Left ventricle myocardium inferior (tissue), 1 donor: ENCODE results near the gene KLHL13. TPM values are rescaled to one million over a fixed set of nuclear protein-coding genes. Genes with fewer than 3 reads are reported as not detected.

Experiments
- DNase-seq: peaks from one replicate; pipeline ENCODE4 v3.0.0-alpha.2; 2020
- H3K27ac ChIP-seq: fragments of 200-600 bp; replicated peaks from 2 replicates; pipeline ENCODE4 v1.8.0; 2021
- H3K27me3 ChIP-seq: fragments of 200-600 bp; 2 replicates; pipeline ENCODE4 v1.8.0; 2021; ENCODE audit warnings: low read depth
- H3K36me3 ChIP-seq: fragments of 200-600 bp; 2 replicates; pipeline ENCODE4 v1.8.0; 2021
- H3K4me1 ChIP-seq: fragments of 200-600 bp; 2 replicates; pipeline ENCODE4 v1.8.0; 2021
- H3K4me3 ChIP-seq: fragments of 200-600 bp; 2 replicates; pipeline ENCODE4 v1.8.0; 2021; ENCODE audit warnings: mild to moderate bottlenecking, moderate library complexity
- H3K9me3 ChIP-seq: fragments of 200-600 bp; replicated peaks from 2 replicates; pipeline ENCODE4 v1.8.0; 2021
- CTCF ChIP-seq: fragments of 200-600 bp; IDR thresholded peaks from 2 replicates; pipeline ENCODE4 v1.8.0; 2021; ENCODE audit warnings: antibody characterized with exemption, mild to moderate bottlenecking, borderline replicate concordance
- intact Hi-C: fragments of 100-400 bp; cut with micrococcal nuclease; formaldehyde crosslinking; loops from one replicate; pipeline ENCODE4 v1.11.0; 2022
- total RNA-seq: library from RNA; stranded (reverse); fragmentation: NEBNext Ultra II Directional; extraction: Animal tissue kit (Norgen Biotek cat#: 25700); gene quantifications from one replicate; pipeline ENCODE4 v1.2.1, GENCODE V29; 2021
- donor health status: DM: no; HTN: yes; CAD: no; lungs with severe emphysema.

Gene KLHL13
- total RNA-seq, 1 donor from 2014 or later, result 11.4 TPM

DNA sequence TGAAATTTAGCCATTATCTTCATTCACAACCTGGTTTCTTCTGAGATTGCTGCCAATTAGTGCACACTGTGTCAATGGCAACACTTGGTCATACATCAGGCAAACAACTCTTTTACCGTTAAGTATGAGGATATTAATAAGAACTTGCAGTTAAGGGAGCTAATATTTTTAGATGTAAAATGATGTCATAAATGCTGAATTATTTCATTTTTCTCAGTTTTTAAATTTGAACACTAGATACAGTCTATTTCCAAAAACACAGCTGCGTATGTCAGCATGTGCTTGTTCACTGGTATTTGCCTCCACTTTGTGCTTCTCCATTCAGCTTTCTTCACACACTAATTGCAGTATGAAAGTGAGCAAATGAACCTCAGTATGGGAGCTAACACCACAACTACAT, 1.6 kb downstream of the KLHL13 start:
- no peak for DNase-seq
- Histone ChIP-seq H3K27ac (peak overlapping the region; percentile 75), H3K4me3 (peak overlapping the region; percentile 71), H3K36me3 (no peaks in the 10 kb centered on the region), H3K9me3 (no peaks in the 10 kb centered on the region), H3K27me3 (no peaks in the 10 kb centered on the region), H3K4me1 (no peaks in the 10 kb centered on the region)
- intact Hi-C loops, result no loop called here
- TF ChIP-seq CTCF, result no peak

DNA sequence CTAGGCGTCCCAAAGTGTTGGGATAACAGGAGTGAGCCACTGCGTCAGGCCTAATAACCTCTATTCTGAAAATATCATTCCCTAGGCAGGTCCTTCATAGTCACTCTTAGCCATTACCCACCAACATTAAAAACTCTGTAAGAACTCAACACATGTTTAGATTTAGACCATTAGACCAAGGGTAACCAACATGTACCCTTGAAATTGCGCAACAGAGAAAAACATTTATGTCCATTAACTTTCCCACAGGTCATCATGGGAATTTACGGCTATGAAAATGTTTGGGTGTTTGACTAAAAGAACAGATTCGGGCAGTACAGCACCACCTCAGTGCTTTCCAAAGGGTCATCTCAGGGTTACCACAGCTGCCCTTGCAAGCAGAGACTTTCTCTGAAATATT, 7.5 kb downstream of the KLHL13 start:
- H3K4me3 ChIP-seq, result no peak overlapping the region
- TF ChIP-seq CTCF, result no peak
- intact Hi-C loops, result no loop called here
- no peaks in the 10 kb centered on the region for H3K27me3 ChIP-seq
- H3K9me3 ChIP-seq, result no peaks in the 10 kb centered on the region
- no peak overlapping the region for H3K27ac ChIP-seq
- DNase-seq, result no peak
- H3K4me1 ChIP-seq, result no peaks in the 10 kb centered on the region
- no peaks in the 10 kb centered on the region for H3K36me3 ChIP-seq

GRCh38 chrX:118108304-118108703, 8.3 kb downstream of the KLHL13 start:
- Histone ChIP-seq H3K36me3 (no peaks in the 10 kb centered on the region), H3K9me3 (no peaks in the 10 kb centered on the region), H3K27ac (no peak overlapping the region), H3K4me3 (no peak overlapping the region), H3K4me1 (no peaks in the 10 kb centered on the region), H3K27me3 (no peaks in the 10 kb centered on the region)
- intact Hi-C loops, result no loop called here
- no peak for TF ChIP-seq CTCF
- DNase-seq, result no peak

GRCh38 chrX:118100091-118100490, 16.5 kb downstream of the KLHL13 start:
- DNase-seq, result no peak
- Histone ChIP-seq H3K4me3 (no peak overlapping the region), H3K9me3 (no peaks in the 10 kb centered on the region), H3K27ac (no peak overlapping the region), H3K4me1 (no peaks in the 10 kb centered on the region), H3K27me3 (no peaks in the 10 kb centered on the region), H3K36me3 (no peaks in the 10 kb centered on the region)
- TF ChIP-seq CTCF, result no peak
- intact Hi-C loops, result no loop called here

DNA sequence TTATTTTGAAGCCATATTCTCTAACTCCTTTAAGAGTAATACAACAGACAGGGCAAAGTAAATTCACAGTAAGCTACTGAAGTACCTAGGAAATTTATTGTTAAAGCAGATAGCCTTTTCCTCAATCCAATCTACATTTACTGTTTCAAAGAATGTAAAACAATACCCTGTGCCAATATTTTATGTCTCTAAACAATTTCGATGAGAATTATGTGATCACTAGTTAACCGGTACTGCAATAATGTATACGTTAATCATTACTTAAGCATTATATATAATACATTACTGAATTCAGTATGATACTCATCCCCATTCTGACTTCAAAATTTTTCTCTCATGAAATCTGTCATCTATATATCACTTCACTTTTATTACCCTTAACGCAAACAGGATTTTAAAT, 28.5 kb downstream of the KLHL13 start:
- no peak for DNase-seq
- H3K9me3 ChIP-seq, result peaks cover 19% of the 10 kb centered on the region
- no peak overlapping the region for H3K27ac ChIP-seq
- H3K4me1 ChIP-seq, result no peaks in the 10 kb centered on the region
- no peak for TF ChIP-seq CTCF
- no peaks in the 10 kb centered on the region for H3K27me3 ChIP-seq
- intact Hi-C loops, result no loop called here
- H3K4me3 ChIP-seq, result no peak overlapping the region
- H3K36me3 ChIP-seq, result no peaks in the 10 kb centered on the region

GRCh38 chrX:118074196-118074595, 42.4 kb downstream of the KLHL13 start:
- intact Hi-C loops, result no loop called here

More at GRCh38 chrX:118074196-118074595, 42.4 kb downstream of the KLHL13 start:
- Histone ChIP-seq H3K27me3 (no peaks in the 10 kb centered on the region), H3K9me3 (no peaks in the 10 kb centered on the region), H3K4me1 (no peaks in the 10 kb centered on the region), H3K36me3 (no peaks in the 10 kb centered on the region), H3K27ac (no peak overlapping the region), H3K4me3 (no peak overlapping the region)
- no peak for TF ChIP-seq CTCF
- DNase-seq, result no peak
